Measurements from ENCODE around the gene GLT8D2.

The GLT8D2 gene

GRCh38 chr12:104049903-104050356, at the start of gene GLT8D2:
GLT8D2 (minus strand) TSS chr12:104050187; CDS start chr12:104019648, 30,539 bp downstream.
- DNase-seq: no peak

- no peak for DNase-seq
These were observed 48.0 kb upstream of the GLT8D2 start for GRCh38 chr12:104097954-104098353.

GRCh38 chr12:104095289-104095688, 45.3 kb upstream of the GLT8D2 start:
- DNase-seq: no peak

GRCh38 chr12:104094284-104094683, 44.3 kb upstream of the GLT8D2 start:
- no peak for DNase-seq

GRCh38 chr12:104091136-104091535, 41.1 kb upstream of the GLT8D2 start:
- DNase-seq: no peak

GRCh38 chr12:104090685-104091084, 40.7 kb upstream of the GLT8D2 start:
- no peak for DNase-seq

- peak; percentile 54 for DNase-seq
These were observed 33.9 kb upstream of the GLT8D2 start for GRCh38 chr12:104083769-104084475.

GRCh38 chr12:104080764-104081163, 30.8 kb upstream of the GLT8D2 start:
- DNase-seq: no peak

GRCh38 chr12:104079024-104079423, 29.0 kb upstream of the GLT8D2 start:
- no peak for DNase-seq

GRCh38 chr12:104073699-104074098, 23.7 kb upstream of the GLT8D2 start:
- no peak for DNase-seq

- DNase-seq: no peak
These were observed 22.1 kb upstream of the GLT8D2 start for GRCh38 chr12:104072099-104072498.

GRCh38 chr12:104064842-104065427, 14.9 kb upstream of the GLT8D2 start:
- no peak for DNase-seq

GRCh38 chr12:104064031-104064841, 14.2 kb upstream of the GLT8D2 start, which contains the start of gene HCFC2:
HCFC2 (plus strand) TSS chr12:104064531; CDS start chr12:104064561, 30 bp downstream.
- peak; percentile 93 for DNase-seq

GRCh38 chr12:104063712-104064030, 13.7 kb upstream of the GLT8D2 start:
- DNase-seq: no peak

- no peak for DNase-seq
These were observed 10.8 kb upstream of the GLT8D2 start for GRCh38 chr12:104060791-104061190.

- no peak for DNase-seq
These were observed 10.0 kb upstream of the GLT8D2 start for GRCh38 chr12:104059963-104060362.

GRCh38 chr12:104058802-104059201, 8.8 kb upstream of the GLT8D2 start:
- no peak for DNase-seq

GRCh38 chr12:104057771-104058197, 7.8 kb upstream of the GLT8D2 start:
- no peak for DNase-seq

- DNase-seq: no peak
These were observed 6.5 kb upstream of the GLT8D2 start for GRCh38 chr12:104056419-104056972.

GRCh38 chr12:104055686-104056388, 5.8 kb upstream of the GLT8D2 start:
- DNase-seq: no peak

- no peak for DNase-seq
These were observed 4.8 kb upstream of the GLT8D2 start for GRCh38 chr12:104054681-104055346.

- no peak for DNase-seq
These were observed 449 bp upstream of the GLT8D2 start for GRCh38 chr12:104050436-104050835.
